H1 (cell line): ENCODE results near the gene CORO1C. TPM values are rescaled to one million over a fixed set of nuclear protein-coding genes. Genes with fewer than 3 reads are reported as not detected.
"Not testable (repeated sequence)": the region's sequence is repeated elsewhere in the genome, so short reads cannot be mapped to it uniquely, and the experiment has no call there.

Experiments used
- CTCF ChIA-PET: fragments of 300-600 bp; sonication (Branson Sonifier 250); formaldehyde crosslinking; loops from one replicate; lab custom pipeline; 2021; ENCODE audit not compliant: partially characterized antibody; lab: Charles Lee
- POLR2A ChIA-PET: fragments of 300-600 bp; sonication (Branson Sonifier 250); formaldehyde crosslinking; loops from one replicate; lab custom pipeline; 2021; ENCODE audit warnings: inconsistent platforms; ENCODE audit not compliant: partially characterized antibody; lab: Charles Lee
- DNase-seq, 2 experiments: peaks; one replicate each; pipeline versions ENCODE4 v3.0.0 to v3.0.0-alpha.2; 2010 to 2022; ENCODE audit warnings: low spot score in 2 of 2, low read depth in 1 of 2, mixed read lengths in 1 of 2
- FAIRE-seq: peaks from 2 replicates; lab custom pipeline; 2011; peaks lifted over from hg19 to GRCh38; lab: Jason Lieb, UNC
- H2AFZ ChIP-seq: 2 replicates; pipeline ENCODE4 v1.8.1; 2012; ENCODE audit warnings: low read length, inconsistent platforms
- H2AK5ac ChIP-seq: 2 replicates; pipeline ENCODE4 v1.6.1; 2013; ENCODE audit warnings: low read depth, low read length
- H2BK120ac ChIP-seq: replicated peaks from 2 replicates; pipeline ENCODE3; 2013; ENCODE audit warnings: low read depth, low read length, inconsistent platforms
- H2BK12ac ChIP-seq: 2 replicates; pipeline ENCODE4 v1.6.1; 2013; ENCODE audit warnings: low read depth, low read length
- H2BK15ac ChIP-seq: 2 replicates; pipeline ENCODE4 v1.6.1; 2013; ENCODE audit warnings: low read length
- H2BK20ac ChIP-seq: 2 replicates; pipeline ENCODE4 v1.6.1; 2013; ENCODE audit warnings: low read length
- H2BK5ac ChIP-seq: 2 replicates; pipeline ENCODE4 v1.6.1; 2013; ENCODE audit warnings: low read depth, low read length
- H3K14ac ChIP-seq: 2 replicates; pipeline ENCODE4 v1.6.1; 2013; ENCODE audit warnings: inconsistent platforms; ENCODE audit not compliant: insufficient read length
- H3K18ac ChIP-seq: 2 replicates; pipeline ENCODE4 v1.6.1; 2013; ENCODE audit warnings: low read length; ENCODE audit errors: extremely low read depth
- H3K23ac ChIP-seq: 2 replicates; pipeline ENCODE4 v1.6.1; 2013; ENCODE audit warnings: inconsistent platforms; ENCODE audit not compliant: insufficient read length
- H3K23me2 ChIP-seq: 2 replicates; pipeline ENCODE4 v1.6.1; 2013; ENCODE audit warnings: low read depth, low read length
- H3K27ac ChIP-seq: 2 replicates; pipeline ENCODE4 v1.6.1; 2011; ENCODE audit warnings: low read depth, low read length, inconsistent platforms
- H3K27me3 ChIP-seq, 4 experiments: replicated peaks in 1 of 4; 1 replicate in 1 of 4; 2 replicates in 3 of 4; pipeline versions ENCODE4 v1.6.1 to v1.8.1; 2011 to 2013; ENCODE audit warnings: low read length in 3 of 4, mild to moderate bottlenecking in 3 of 4, inconsistent platforms in 2 of 4, mixed read lengths in 2 of 4, moderate library complexity in 1 of 4; ENCODE audit not compliant: control insufficient read depth in 3 of 4, insufficient read depth in 3 of 4; ENCODE audit errors: extremely low read depth in 1 of 4
- H3K36me3 ChIP-seq, 4 experiments: 2 replicates each; pipeline versions ENCODE4 v1.6.1 to v1.8.1; 2011 to 2013; ENCODE audit warnings: mild to moderate bottlenecking in 4 of 4, low read length in 3 of 4, moderate library complexity in 2 of 4, control low read depth in 1 of 4, inconsistent platforms in 1 of 4; ENCODE audit not compliant: insufficient read depth in 4 of 4, control insufficient read depth in 2 of 4
- H3K4ac ChIP-seq: replicated peaks from 2 replicates; pipeline ENCODE3; 2013; ENCODE audit warnings: low read length, low read depth, mixed read lengths, inconsistent platforms; ENCODE audit not compliant: insufficient read length
- H3K4me1 ChIP-seq, 4 experiments: replicated peaks in 1 of 4; 1 replicate in 1 of 4; 2 replicates in 3 of 4; pipeline versions ENCODE4 v1.6.1 to v1.8.1; 2011 to 2013; ENCODE audit warnings: low read length in 3 of 4, inconsistent platforms in 2 of 4, mixed read lengths in 1 of 4; ENCODE audit not compliant: insufficient read depth in 4 of 4, control insufficient read depth in 3 of 4
- H3K4me2 ChIP-seq, 2 experiments: 2 replicates each; pipeline versions ENCODE4 v1.6.1 to v1.8.1; 2011 to 2013; ENCODE audit warnings: low read depth in 2 of 2, low read length in 2 of 2, control low read depth in 1 of 2, inconsistent platforms in 1 of 2, mild to moderate bottlenecking in 1 of 2; ENCODE audit not compliant: insufficient read depth in 1 of 2
- H3K4me3 ChIP-seq, 4 experiments: fragments of 200-600, 300-600 bp in 1 of 4; sonication (generic), shearing (Covaris generic), sonication (Bioruptor Twin) in 1 of 4; 2 replicates each; pipeline versions ENCODE4 v1.5.1 to v1.8.1; 2011 to 2016; ENCODE audit warnings: low read length in 4 of 4, low read depth in 3 of 4, control low read depth in 2 of 4, inconsistent platforms in 2 of 4, mild to moderate bottlenecking in 2 of 4, mixed read lengths in 1 of 4, moderate library complexity in 1 of 4; ENCODE audit not compliant: insufficient read depth in 2 of 4; ENCODE audit errors: extremely low read depth in 1 of 4
- H3K56ac ChIP-seq: replicated peaks from 2 replicates; pipeline ENCODE3; 2013; ENCODE audit warnings: low read depth, mild to moderate bottlenecking, mixed read lengths, low read length, inconsistent platforms; ENCODE audit not compliant: insufficient read length
- H3K79me1 ChIP-seq: 2 replicates; pipeline ENCODE4 v1.6.1; 2013; ENCODE audit warnings: low read depth, low read length, control low read depth
- H3K79me2 ChIP-seq, 2 experiments: 2 replicates each; pipeline versions ENCODE4 v1.6.1 to v1.8.1; 2012 to 2013; ENCODE audit warnings: low read length in 2 of 2, mild to moderate bottlenecking in 2 of 2, inconsistent platforms in 1 of 2; ENCODE audit not compliant: insufficient read depth in 2 of 2, control insufficient read depth in 1 of 2
- H3K9ac ChIP-seq, 4 experiments: replicated peaks in 1 of 4; 1 replicate in 1 of 4; 2 replicates in 3 of 4; pipeline versions ENCODE4 v1.6.1 to v1.8.1; 2011 to 2013; ENCODE audit warnings: low read depth in 3 of 4, low read length in 3 of 4, control low read depth in 2 of 4, mild to moderate bottlenecking in 2 of 4, moderate library complexity in 2 of 4, inconsistent platforms in 1 of 4; ENCODE audit errors: extremely low read depth in 1 of 4
- H3K9me3 ChIP-seq, 2 experiments: 2 replicates each; pipeline versions ENCODE4 v1.6.1 to v1.8.1; 2012 to 2013; ENCODE audit warnings: mild to moderate bottlenecking in 2 of 2, moderate library complexity in 2 of 2, control low read depth in 1 of 2, inconsistent platforms in 1 of 2, low read depth in 1 of 2, low read length in 1 of 2, mixed read lengths in 1 of 2; ENCODE audit not compliant: insufficient read depth in 2 of 2
- H4K20me1 ChIP-seq, 2 experiments: replicated peaks in 1 of 2; 2 replicates each; pipeline versions ENCODE3 to v1.8.1; 2011 to 2013; ENCODE audit warnings: inconsistent platforms in 2 of 2, low read length in 2 of 2, mild to moderate bottlenecking in 1 of 2; ENCODE audit not compliant: insufficient read depth in 2 of 2, control insufficient read depth in 1 of 2
- H4K5ac ChIP-seq: 2 replicates; pipeline ENCODE4 v1.6.1; 2013; ENCODE audit warnings: low read length, low read depth, mixed read lengths, inconsistent platforms; ENCODE audit not compliant: insufficient read length
- H4K8ac ChIP-seq: 2 replicates; pipeline ENCODE4 v1.8.0; 2013; ENCODE audit warnings: mild to moderate bottlenecking, moderate library complexity, low read length, inconsistent platforms; ENCODE audit not compliant: insufficient read depth; ENCODE audit errors: extremely low read depth
- H4K91ac ChIP-seq: replicated peaks from 2 replicates; pipeline ENCODE3; 2013; ENCODE audit warnings: low read length, mixed read lengths, inconsistent platforms; ENCODE audit not compliant: insufficient read length
- WGBS, 2 experiments: shearing (Covaris generic) in 1 of 2; methylation state at CpG; one replicate each; pipeline versions ENCODE4 v1.1.6 to v1.1.7; 2013 to 2015; ENCODE audit warnings: low lambda C conversion rate in 2 of 2, mixed read lengths in 2 of 2, inconsistent platforms in 1 of 2, low coverage in 1 of 2, missing lambda C conversion rate in 1 of 2; ENCODE audit not compliant: insufficient replicate concordance in 2 of 2, insufficient coverage in 1 of 2, insufficient read length in 1 of 2; ENCODE audit errors: extremely low coverage in 1 of 2, missing lambda C conversion rate in 1 of 2; 5-methylcytosine and 5-hydroxymethylcytosine counted together
- polyA plus RNA-seq, 7 experiments: library from polyadenylated mRNA; depleted of rRNA in 3 of 7; stranded (reverse) in 5 of 7; unstranded in 2 of 7; fragments of >200 nt in 5 of 7; fragments of 200-250 nt in 2 of 7; gene quantifications; 1 replicate in 5 of 7; 2 replicates in 1 of 7; 4 replicates in 1 of 7; pipeline versions ENCODE4 v1.2.1 to v1.2.3, GENCODE V29; 2011 to 2013; ENCODE audit warnings: missing spikeins in 2 of 7, mixed read lengths in 2 of 7
- total RNA-seq: library from RNA; stranded (reverse); fragmentation: NEBNext Ultra II Directional; extraction: Animal tissue kit (Norgen Biotek cat#: 25700); gene quantifications from 2 replicates; pipeline ENCODE4 v1.2.1, GENCODE V29; 2021

Gene CORO1C
- total and polyA plus RNA-seq, 2 of the 8 experiments (the other 6 are each of a cell fraction or from before 2014, with no cell fraction given): 72.7 to 120 TPM

GRCh38 chr12:108733230-108733531 lies 1.9 kb upstream of the CORO1C start:
- H4K8ac ChIP-seq, H2BK12ac ChIP-seq, H3K4ac ChIP-seq, H3K27me3 ChIP-seq, H3K36me3 ChIP-seq, H3K4me3 ChIP-seq, H2AFZ ChIP-seq, H3K23me2 ChIP-seq, H3K9ac ChIP-seq, H4K91ac ChIP-seq, H3K4me1 ChIP-seq, H3K56ac ChIP-seq, DNase-seq, FAIRE-seq, H4K20me1 ChIP-seq, H2BK120ac ChIP-seq, H3K79me1 ChIP-seq, H3K27ac ChIP-seq, H2BK5ac ChIP-seq, H2BK15ac ChIP-seq, H3K14ac ChIP-seq, H3K18ac ChIP-seq, H3K4me2 ChIP-seq, H3K23ac ChIP-seq, H2BK20ac ChIP-seq, H3K9me3 ChIP-seq, H4K5ac ChIP-seq: not testable (repeated sequence)
- Histone ChIP-seq H3K79me2 (peaks cover 3 to 22% of the 10 kb centered on the region in 2 experiments; a peak in 3 of 4 replicates), H2AK5ac (peak overlapping the region; percentile 42; the same call in 1 of the 2 replicates)
- 97% methylated on average over 6 of the region's 6 CpGs; no CpG with 5 or more reads in 1 of the 2 experiments for WGBS, 2 experiments
- ChIA-PET POLR2A (interaction anchor here (0.7 to 1.8 kb wide), 4 partner anchors 34 to 535 kb away, joined by 3 to 6 read pairs (median 4); no protein-coding TSS in a partner anchor), CTCF (interaction anchor here (0.8 to 4.3 kb wide), 4 partner anchors 10 to 70 kb away, joined by 4 to 29 read pairs (median 8); no protein-coding TSS in a partner anchor)
